ENCODE measurements around the gene CRAT. TPM values are rescaled to one million over a fixed set of nuclear protein-coding genes. Genes with fewer than 3 reads are reported as not detected.
A peak's percentile ranks its signal among the peaks of the same experiment; 100 is the strongest.

CRAT gene
- total RNA-seq, 2 experiments from 2014 or later, result 1.8 to 6.5 TPM

DNA sequence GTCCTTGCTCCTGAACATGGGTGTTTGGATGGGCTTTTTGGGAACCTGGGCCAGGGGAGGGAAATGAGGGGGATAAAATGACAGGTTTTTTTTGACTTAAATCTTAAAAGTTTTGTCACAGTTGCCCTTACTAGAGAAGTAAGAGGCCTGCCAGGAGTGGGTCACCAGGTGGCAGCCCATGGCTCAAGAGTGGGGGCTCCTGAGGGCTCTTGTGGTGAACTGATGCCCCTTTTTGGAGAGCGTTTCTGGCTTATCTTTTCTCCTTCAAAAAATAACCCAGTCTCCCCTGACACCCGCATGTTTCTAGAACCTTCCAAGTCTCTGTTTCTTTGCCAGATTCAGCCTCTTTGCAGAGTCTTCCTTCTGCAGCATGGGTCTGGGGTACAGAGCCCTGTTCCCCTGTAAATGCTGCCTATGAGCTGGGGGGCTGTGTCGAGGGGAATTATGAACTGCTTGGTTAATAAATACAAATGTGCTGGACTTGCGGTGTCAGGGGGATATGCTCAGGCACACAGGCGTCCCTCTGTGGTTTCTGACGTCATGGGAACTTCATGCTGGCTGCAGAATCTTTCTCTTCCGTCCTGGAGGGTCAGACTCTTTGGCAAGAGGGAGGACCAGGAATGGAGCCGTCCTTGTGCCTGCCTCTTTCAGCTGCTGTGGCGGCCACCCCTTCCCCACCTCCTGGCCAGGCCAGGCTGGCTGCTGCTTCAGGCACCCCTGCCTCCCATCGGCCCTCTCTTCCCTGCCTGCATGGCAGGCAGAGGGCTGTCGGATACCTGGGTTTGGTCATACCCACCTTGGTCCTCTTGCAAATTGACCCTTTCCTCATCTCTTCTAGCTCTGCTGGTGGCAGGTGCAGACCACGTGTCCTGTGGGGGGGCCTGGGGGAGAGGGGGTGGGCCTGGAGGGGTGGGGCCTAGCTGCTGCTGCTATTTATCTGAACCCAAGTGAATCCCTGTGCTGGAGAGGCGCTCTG, 30.8 kb upstream of the CRAT start:
- Histone ChIP-seq H3K9me3 (ENCODE audit: low read length) (no peaks in the 10 kb centered on the region), H4K20me1 (ENCODE audit: insufficient read depth, low read length) (no peaks in the 10 kb centered on the region), H2AFZ (ENCODE audit: low read length) (no peak overlapping the region), H3K27ac (ENCODE audit: low read depth, low read length, poor library complexity, severe bottlenecking) (peak overlapping the region; percentile 91), H3K4me1 (ENCODE audit: insufficient read depth, low read length, poor library complexity, severe bottlenecking) (peaks cover 56% of the 10 kb centered on the region), H3K36me3 (ENCODE audit: insufficient read depth, low read length) (peaks cover 43% of the 10 kb centered on the region), H3K9me2 (ENCODE audit: insufficient read depth, low read length) (no peaks in the 10 kb centered on the region), H3K79me2 (ENCODE audit: insufficient read depth, low read depth, low read length) (no peaks in the 10 kb centered on the region; the same call in 1 of the 2 replicates), H3K4me3 (ENCODE audit: low read depth, low read length, poor library complexity, severe bottlenecking) (peak overlapping the region; percentile 64), H3K4me2 (ENCODE audit: low read length) (peak overlapping the region; percentile 98)
- ChIA-PET POLR2A (interaction anchor here (0.5 to 1.3 kb wide), 8 partner anchors 7 to 622 kb away, joined by 3 to 6 read pairs (median 4); no protein-coding TSS in a partner anchor), CTCF (ENCODE audit: unreplicated experiment) (interaction anchor here (0.5 to 1.6 kb wide), 6 partner anchors 10 to 1984 kb away, joined by 3 to 9 read pairs (median 6); no protein-coding TSS in a partner anchor)
- intact Hi-C loops (cut with micrococcal nuclease; ENCODE audit: unreplicated experiment), result loop anchor here (2.0 to 5.0 kb wide), 2 partner anchors 131 to 271 kb away; no protein-coding TSS in a partner anchor
- TF ChIP-seq, protein P1, sequence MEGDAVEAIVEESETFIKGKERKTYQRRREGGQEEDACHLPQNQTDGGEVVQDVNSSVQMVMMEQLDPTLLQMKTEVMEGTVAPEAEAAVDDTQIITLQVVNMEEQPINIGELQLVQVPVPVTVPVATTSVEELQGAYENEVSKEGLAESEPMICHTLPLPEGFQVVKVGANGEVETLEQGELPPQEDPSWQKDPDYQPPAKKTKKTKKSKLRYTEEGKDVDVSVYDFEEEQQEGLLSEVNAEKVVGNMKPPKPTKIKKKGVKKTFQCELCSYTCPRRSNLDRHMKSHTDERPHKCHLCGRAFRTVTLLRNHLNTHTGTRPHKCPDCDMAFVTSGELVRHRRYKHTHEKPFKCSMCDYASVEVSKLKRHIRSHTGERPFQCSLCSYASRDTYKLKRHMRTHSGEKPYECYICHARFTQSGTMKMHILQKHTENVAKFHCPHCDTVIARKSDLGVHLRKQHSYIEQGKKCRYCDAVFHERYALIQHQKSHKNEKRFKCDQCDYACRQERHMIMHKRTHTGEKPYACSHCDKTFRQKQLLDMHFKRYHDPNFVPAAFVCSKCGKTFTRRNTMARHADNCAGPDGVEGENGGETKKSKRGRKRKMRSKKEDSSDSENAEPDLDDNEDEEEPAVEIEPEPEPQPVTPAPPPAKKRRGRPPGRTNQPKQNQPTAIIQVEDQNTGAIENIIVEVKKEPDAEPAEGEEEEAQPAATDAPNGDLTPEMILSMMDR (conservative IDR thresholded peaks at IDR 0.05; ENCODE audit: low read length), result 0 out of 2 replicates have a peak, but pooled peaks have one; percentile 15
- no peak for TF ChIP-seq EZH2phosphoT487 (IDR thresholded peaks at IDR 0.05; ENCODE audit: borderline replicate concordance, low read depth, low read length)
- DNase-seq (ENCODE audit: low spot score), result peak; percentile 83
- BruUV-seq (replicated peaks), result no TSS peak

DNA sequence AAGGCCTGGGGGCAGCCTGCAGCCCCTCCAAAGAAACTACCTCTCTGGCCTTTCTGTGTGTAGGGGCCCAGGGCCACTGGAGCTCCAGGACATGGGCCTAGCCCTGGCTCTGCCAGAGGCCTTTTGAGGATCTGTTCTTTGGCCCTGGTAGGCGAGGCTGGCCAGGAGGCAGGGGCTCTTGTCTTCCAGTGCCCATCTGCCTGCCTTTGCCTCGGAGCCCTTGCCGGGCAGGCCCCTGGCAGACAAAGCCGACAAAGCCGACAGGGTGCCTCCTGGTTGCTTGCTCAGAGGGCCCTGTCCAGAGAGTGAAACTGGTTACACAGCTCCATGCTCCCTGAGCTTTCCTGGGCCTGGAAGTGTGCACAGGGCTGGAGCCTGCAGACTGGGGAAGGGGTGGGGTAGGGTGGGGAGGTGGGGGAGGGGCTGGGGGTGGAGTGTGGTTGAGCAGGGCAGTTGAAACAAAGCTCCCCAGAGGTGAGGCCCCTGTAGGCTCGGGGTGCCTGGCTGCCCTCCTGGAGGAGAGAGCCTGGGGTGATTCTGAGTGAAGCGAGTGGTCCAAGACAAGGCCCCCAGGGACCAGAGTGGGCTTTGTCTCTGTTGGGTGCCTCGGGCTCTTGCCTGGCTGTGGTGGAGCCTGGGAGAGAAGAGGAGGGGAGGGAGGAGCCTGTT, 29.9 kb upstream of the CRAT start:
- Histone ChIP-seq H3K4me2 (ENCODE audit: low read length) (peak overlapping the region; percentile 98), H4K20me1 (ENCODE audit: insufficient read depth, low read length) (no peaks in the 10 kb centered on the region), H2AFZ (ENCODE audit: low read length) (no peak overlapping the region; the same call in 1 of the 2 replicates), H3K4me1 (ENCODE audit: insufficient read depth, low read length, poor library complexity, severe bottlenecking) (peaks cover 53% of the 10 kb centered on the region), H3K4me3 (ENCODE audit: low read depth, low read length, poor library complexity, severe bottlenecking) (peak overlapping the region; percentile 64), H3K9me3 (ENCODE audit: low read length) (no peaks in the 10 kb centered on the region), H3K79me2 (ENCODE audit: insufficient read depth, low read depth, low read length) (no peaks in the 10 kb centered on the region; the same call in 1 of the 2 replicates), H3K36me3 (ENCODE audit: insufficient read depth, low read length) (peaks cover 46% of the 10 kb centered on the region), H3K9me2 (ENCODE audit: insufficient read depth, low read length) (no peaks in the 10 kb centered on the region), H3K27ac (ENCODE audit: low read depth, low read length, poor library complexity, severe bottlenecking) (peak overlapping the region; percentile 91)
- ChIA-PET CTCF (ENCODE audit: unreplicated experiment) (interaction anchor here (0.6 to 1.6 kb wide), 5 partner anchors 9 to 441 kb away, joined by 3 to 9 read pairs (median 3); partner anchors contain the start of gene IER5L), POLR2A (interaction anchor here (0.8 to 2.0 kb wide), 3 partner anchors 8 to 37 kb away, joined by 3 to 7 read pairs (median 6); no protein-coding TSS in a partner anchor)
- no TSS peak for BruUV-seq (replicated peaks)
- TF ChIP-seq, protein P1 (conservative IDR thresholded peaks at IDR 0.05; ENCODE audit: low read length), result no peak
- peak; percentile 42 for DNase-seq (ENCODE audit: low spot score)
- intact Hi-C loops (cut with micrococcal nuclease; ENCODE audit: unreplicated experiment), result loop anchor here (5.0 kb wide), 1 partner anchor 132 kb away; no protein-coding TSS in a partner anchor

Data from OCI-LY7 (cell line).